ENCODE data around the gene FAM53B. TPM values are rescaled to one million over a fixed set of nuclear protein-coding genes. Genes with fewer than 3 reads are reported as not detected.

FAM53B gene
- total RNA-seq, 1 experiment from 2014 or later = 9.8 TPM

DNA sequence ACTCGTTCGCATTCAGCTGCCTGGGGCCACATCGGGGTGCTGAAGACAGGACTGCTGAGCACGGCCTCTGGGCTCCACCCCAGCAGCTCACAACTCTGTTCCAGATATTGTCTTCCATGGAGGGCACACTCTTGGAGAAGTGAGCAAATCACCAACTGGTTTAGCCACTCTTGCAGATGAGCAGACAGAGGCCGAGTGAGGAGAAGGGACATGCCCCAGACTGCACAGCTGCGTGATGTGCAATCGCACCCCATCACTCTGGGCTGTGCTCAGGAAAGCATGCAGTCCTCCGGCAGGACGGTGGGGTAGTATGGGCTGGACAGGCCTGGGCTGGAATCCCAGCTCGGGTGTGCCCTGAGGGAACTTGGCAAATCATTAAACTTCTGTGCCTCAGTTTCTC is 111.6 kb downstream of the FAM53B start:
- Histone ChIP-seq H3K79me2 (ENCODE audit: low read depth) (no peaks in the 10 kb centered on the region), H3K4me2 (no peak overlapping the region), H3K27me3 (ENCODE audit: insufficient read depth, low read depth) (no peaks in the 10 kb centered on the region), H3K9me2 (ENCODE audit: insufficient read depth) (no peaks in the 10 kb centered on the region), H4K20me1 (ENCODE audit: insufficient read depth) (no peaks in the 10 kb centered on the region), H3F3A (ENCODE audit: insufficient read depth, low read depth) (peaks cover 1% of the 10 kb centered on the region; the same call in 1 of the 2 replicates), H3K4me1 (replicated peaks; ENCODE audit: insufficient read depth) (peaks cover 7% of the 10 kb centered on the region), H3K27ac (no peak overlapping the region), H3K4me3 (no peak overlapping the region), H2AFZ (no peak overlapping the region), H3K9me3 (ENCODE audit: insufficient read depth, low read depth) (no peaks in the 10 kb centered on the region), H3K36me3 (ENCODE audit: low read depth) (no peaks in the 10 kb centered on the region)
- TF ChIP-seq EZH2 (IDR thresholded peaks at IDR 0.05; ENCODE audit: low read depth) = no peak
- DNase-seq = no peak
- BruUV-seq (replicated peaks) = no TSS peak
- ChIA-PET CTCF (no interaction called here), POLR2A (ENCODE audit: unreplicated experiment) (no interaction called here)
- intact Hi-C loops (cut with micrococcal nuclease; ENCODE audit: unreplicated experiment) = no loop called here

DNA sequence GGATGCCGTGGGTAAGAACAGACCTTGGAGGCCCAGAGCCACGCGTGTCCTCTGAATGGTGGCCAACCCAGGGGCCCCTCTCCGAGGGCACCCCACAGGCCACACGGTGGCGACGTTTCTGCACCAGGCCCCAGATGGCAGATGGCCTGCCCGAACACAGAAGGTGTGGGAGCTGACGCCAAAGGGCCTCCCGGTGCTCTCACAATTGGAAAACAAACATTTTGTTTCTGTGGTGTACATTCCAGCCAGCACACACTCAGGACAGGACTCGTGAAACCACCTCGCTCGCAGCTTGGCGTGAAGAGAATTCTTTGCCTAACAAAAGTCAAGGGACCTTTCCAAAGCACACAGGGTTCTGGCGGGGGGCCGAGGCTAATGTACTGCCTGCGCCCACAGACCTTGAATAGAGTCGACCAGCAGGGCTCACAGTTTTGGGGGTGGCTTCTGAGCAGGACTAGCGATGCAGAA is 112.1 kb downstream of the FAM53B start:
- BruUV-seq (replicated peaks) = no TSS peak
- Histone ChIP-seq H3K36me3 (ENCODE audit: low read depth) (no peaks in the 10 kb centered on the region), H3F3A (ENCODE audit: insufficient read depth, low read depth) (peaks cover 6% of the 10 kb centered on the region; the same call in 1 of the 2 replicates), H3K79me2 (ENCODE audit: low read depth) (no peaks in the 10 kb centered on the region), H3K27me3 (ENCODE audit: insufficient read depth, low read depth) (no peaks in the 10 kb centered on the region), H3K4me1 (replicated peaks; ENCODE audit: insufficient read depth) (peaks cover 11% of the 10 kb centered on the region), H3K27ac (no peak overlapping the region), H3K9me3 (ENCODE audit: insufficient read depth, low read depth) (no peaks in the 10 kb centered on the region), H3K9me2 (ENCODE audit: insufficient read depth) (no peaks in the 10 kb centered on the region), H4K20me1 (ENCODE audit: insufficient read depth) (no peaks in the 10 kb centered on the region), H3K4me3 (no peak overlapping the region), H2AFZ (no peak overlapping the region), H3K4me2 (no peak overlapping the region)
- intact Hi-C loops (cut with micrococcal nuclease; ENCODE audit: unreplicated experiment) = no loop called here
- POLR2A ChIA-PET (ENCODE audit: unreplicated experiment) = no interaction called here
- no peak for DNase-seq
- TF ChIP-seq, protein P1, sequence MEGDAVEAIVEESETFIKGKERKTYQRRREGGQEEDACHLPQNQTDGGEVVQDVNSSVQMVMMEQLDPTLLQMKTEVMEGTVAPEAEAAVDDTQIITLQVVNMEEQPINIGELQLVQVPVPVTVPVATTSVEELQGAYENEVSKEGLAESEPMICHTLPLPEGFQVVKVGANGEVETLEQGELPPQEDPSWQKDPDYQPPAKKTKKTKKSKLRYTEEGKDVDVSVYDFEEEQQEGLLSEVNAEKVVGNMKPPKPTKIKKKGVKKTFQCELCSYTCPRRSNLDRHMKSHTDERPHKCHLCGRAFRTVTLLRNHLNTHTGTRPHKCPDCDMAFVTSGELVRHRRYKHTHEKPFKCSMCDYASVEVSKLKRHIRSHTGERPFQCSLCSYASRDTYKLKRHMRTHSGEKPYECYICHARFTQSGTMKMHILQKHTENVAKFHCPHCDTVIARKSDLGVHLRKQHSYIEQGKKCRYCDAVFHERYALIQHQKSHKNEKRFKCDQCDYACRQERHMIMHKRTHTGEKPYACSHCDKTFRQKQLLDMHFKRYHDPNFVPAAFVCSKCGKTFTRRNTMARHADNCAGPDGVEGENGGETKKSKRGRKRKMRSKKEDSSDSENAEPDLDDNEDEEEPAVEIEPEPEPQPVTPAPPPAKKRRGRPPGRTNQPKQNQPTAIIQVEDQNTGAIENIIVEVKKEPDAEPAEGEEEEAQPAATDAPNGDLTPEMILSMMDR (conservative IDR thresholded peaks at IDR 0.05) = no peak
- no peak for TF ChIP-seq EZH2 (IDR thresholded peaks at IDR 0.05; ENCODE audit: low read depth)
- CTCF ChIA-PET = no interaction called here

DNA sequence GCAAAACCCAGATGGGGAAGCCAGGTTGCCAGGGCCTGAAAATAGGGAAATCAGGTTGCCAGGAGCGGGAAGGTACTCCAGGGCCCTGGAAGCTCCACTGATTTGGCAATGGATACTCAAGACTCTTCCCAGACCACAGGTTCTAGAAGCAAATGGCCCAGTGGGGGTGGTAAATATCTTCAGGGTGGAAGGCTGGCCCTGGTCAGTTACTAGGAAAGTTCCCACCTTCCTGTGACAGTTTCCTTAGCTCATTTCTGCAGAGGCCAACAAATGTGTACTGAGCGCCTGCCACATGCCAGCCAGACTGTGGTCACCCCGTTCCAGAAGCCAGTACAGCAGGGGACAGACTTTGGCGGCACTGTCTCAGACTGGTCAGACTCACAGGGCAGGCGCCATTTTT is 113.6 kb downstream of the FAM53B start:
- Histone ChIP-seq H3K4me1 (replicated peaks; ENCODE audit: insufficient read depth) (peaks cover 27% of the 10 kb centered on the region), H3K9me3 (ENCODE audit: insufficient read depth, low read depth) (no peaks in the 10 kb centered on the region), H3F3A (ENCODE audit: insufficient read depth, low read depth) (peaks cover 13% of the 10 kb centered on the region; the same call in 1 of the 2 replicates), H3K4me3 (no peak overlapping the region), H3K4me2 (no peak overlapping the region), H3K27me3 (ENCODE audit: insufficient read depth, low read depth) (no peaks in the 10 kb centered on the region), H3K36me3 (ENCODE audit: low read depth) (no peaks in the 10 kb centered on the region), H4K20me1 (ENCODE audit: insufficient read depth) (no peaks in the 10 kb centered on the region; the same call in 1 of the 2 replicates), H2AFZ (no peak overlapping the region), H3K79me2 (ENCODE audit: low read depth) (no peaks in the 10 kb centered on the region), H3K9me2 (ENCODE audit: insufficient read depth) (no peaks in the 10 kb centered on the region), H3K27ac (no peak overlapping the region)
- POLR2A ChIA-PET (ENCODE audit: unreplicated experiment) = no interaction called here
- no TSS peak for BruUV-seq (replicated peaks)
- DNase-seq = no peak
- CTCF ChIA-PET = no interaction called here
- intact Hi-C loops (cut with micrococcal nuclease; ENCODE audit: unreplicated experiment) = no loop called here
- TF ChIP-seq, protein P1 (conservative IDR thresholded peaks at IDR 0.05) = no peak
- TF ChIP-seq EZH2 (IDR thresholded peaks at IDR 0.05; ENCODE audit: low read depth) = no peak

DNA sequence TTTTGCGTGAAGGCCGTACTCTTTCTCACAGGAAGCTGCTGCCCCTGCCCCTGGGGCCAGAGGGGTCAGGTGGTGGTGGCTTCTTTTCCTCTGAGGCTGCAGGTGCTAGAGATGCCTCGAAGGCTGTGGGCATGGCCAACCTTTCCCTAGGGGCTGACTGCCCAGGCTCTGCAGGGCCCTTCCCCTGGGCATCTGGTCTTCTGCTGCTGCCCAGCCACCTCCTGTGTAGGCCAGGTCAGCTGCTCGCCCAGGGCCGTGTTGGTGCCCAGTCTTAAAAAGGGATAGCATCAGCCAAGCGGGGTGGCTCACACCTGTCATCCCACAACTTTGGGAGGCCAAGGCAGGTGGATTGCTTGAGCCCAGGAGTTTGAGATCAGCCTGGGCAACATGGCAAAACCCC is 114.3 kb downstream of the FAM53B start:
- CTCF ChIA-PET = interaction anchor here (0.6 kb wide), 1 partner anchor 96 kb away, joined by 3 read pairs; no protein-coding TSS in a partner anchor
- Histone ChIP-seq H3K79me2 (ENCODE audit: low read depth) (no peaks in the 10 kb centered on the region), H4K20me1 (ENCODE audit: insufficient read depth) (no peaks in the 10 kb centered on the region; the same call in 1 of the 2 replicates), H3K4me1 (replicated peaks; ENCODE audit: insufficient read depth) (peaks cover 29% of the 10 kb centered on the region), H2AFZ (no peak overlapping the region), H3F3A (ENCODE audit: insufficient read depth, low read depth) (peaks cover 13% of the 10 kb centered on the region; the same call in 1 of the 2 replicates), H3K9me3 (ENCODE audit: insufficient read depth, low read depth) (no peaks in the 10 kb centered on the region), H3K4me3 (no peak overlapping the region), H3K27ac (no peak overlapping the region), H3K4me2 (no peak overlapping the region), H3K9me2 (ENCODE audit: insufficient read depth) (no peaks in the 10 kb centered on the region), H3K27me3 (ENCODE audit: insufficient read depth, low read depth) (no peaks in the 10 kb centered on the region), H3K36me3 (ENCODE audit: low read depth) (no peaks in the 10 kb centered on the region)
- no peak for DNase-seq
- BruUV-seq (replicated peaks) = no TSS peak
- intact Hi-C loops (cut with micrococcal nuclease; ENCODE audit: unreplicated experiment) = loop anchor here (5.0 kb wide), 1 partner anchor 112 kb away; the partner anchor contains the start of gene FAM53B
- TF ChIP-seq, protein P1 (conservative IDR thresholded peaks at IDR 0.05) = no peak
- TF ChIP-seq EZH2 (IDR thresholded peaks at IDR 0.05; ENCODE audit: low read depth) = no peak
- POLR2A ChIA-PET (ENCODE audit: unreplicated experiment) = no interaction called here
